ENCODE results near the gene PPP4R3B. TPM values are rescaled to one million over a fixed set of nuclear protein-coding genes. Genes with fewer than 3 reads are reported as not detected.

The PPP4R3B gene
- total and polyA plus RNA-seq, 2 of the 13 experiments (the other 11 are each of a cell fraction or from before 2014, with no cell fraction given) = 24.2 to 53.0 TPM

DNA sequence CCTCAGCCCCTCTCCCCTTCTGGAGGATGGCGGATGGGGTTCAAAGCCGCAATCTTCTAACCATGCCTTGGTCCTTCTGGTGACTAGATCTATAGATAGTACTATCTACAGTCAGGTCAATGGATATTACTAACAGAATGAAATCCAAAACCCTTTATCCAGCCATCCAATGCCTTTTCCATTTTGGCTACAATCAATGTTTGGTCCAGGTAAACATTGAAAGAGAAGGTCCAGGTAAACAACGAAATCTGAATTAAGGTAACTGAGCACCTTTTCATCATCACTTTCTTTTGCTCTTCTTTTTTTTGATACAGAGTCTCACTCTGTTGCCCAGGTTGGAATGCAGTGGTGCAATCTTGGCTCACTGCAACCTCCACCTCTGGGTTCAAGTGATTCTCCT is 9.7 kb downstream of the PPP4R3B start:
- intact Hi-C loops (cut with micrococcal nuclease; ENCODE audit: unreplicated experiment) (no loop called here), in situ Hi-C loops (cut with HindIII; ENCODE audit: extremely low pct_ligation_motif_present, low pct_unique_long_range_greater_than_20kb) (no loop called here)
- FAIRE-seq (no peak), DNase-seq (ENCODE audit: low spot score) (no peak), ATAC-seq (no peak)
- H2AFZ ChIP-seq (ENCODE audit: low read length) = no peak overlapping the region
- H3K4me1 ChIP-seq (ENCODE audit: insufficient read depth, low read length) = peaks cover 35% of the 10 kb centered on the region
- no peak overlapping the region for H3K4me2 ChIP-seq (ENCODE audit: low read depth, low read length)
- peaks cover 2 to 32% of the 10 kb centered on the region in 2 experiments for H3K36me3 ChIP-seq (replicated peaks in 1 of 2; ENCODE audit: control insufficient read depth in 1 of 2, insufficient read depth in 2 of 2, low read length in 2 of 2)
- no peaks in the 10 kb centered on the region for H3K27me3 ChIP-seq (ENCODE audit: control insufficient read depth in 1 of 2, insufficient read depth in 2 of 2, low read length in 2 of 2)
- 96% methylated on average over 3 of the region's 3 CpGs for WGBS (ENCODE audit: low lambda C conversion rate)
- no peak overlapping the region for H3K4me3 ChIP-seq (replicated peaks in 1 of 3; ENCODE audit: insufficient read depth in 1 of 3, low read depth in 2 of 3, low read length in 3 of 3)
- BruUV-seq (replicated peaks) = no TSS peak
- H3K27ac ChIP-seq (ENCODE audit: extremely low read length, insufficient read depth, low read length) = no peak overlapping the region
- H3K9me3 ChIP-seq (ENCODE audit: low read length) = no peaks in the 10 kb centered on the region
- H3K79me2 ChIP-seq (ENCODE audit: insufficient read depth, low read length) = peaks cover 57% of the 10 kb centered on the region
- no peak for TF ChIP-seq HNRNPH1 (optimal IDR thresholded peaks at IDR 0.05; ENCODE audit: low read depth, low read length)
- no peak for TF ChIP-seq NAIF1 (CRISPR knock-in tag; IDR thresholded peaks at IDR 0.05; ENCODE audit: borderline replicate concordance)
- TF ChIP-seq KDM4B (CRISPR knock-in tag; IDR thresholded peaks at IDR 0.05) = no peak
- no peak for TF ChIP-seq ZNF296 (CRISPR knock-in tag; conservative IDR thresholded peaks at IDR 0.05)
- peak; percentile 33; the same call in 1 of the 2 replicates for TF ChIP-seq ZNF770 (CRISPR knock-in tag; IDR thresholded peaks at IDR 0.05)
- H3K9ac ChIP-seq (ENCODE audit: insufficient read depth, low read depth, low read length) = no peak overlapping the region
- POLR2A ChIA-PET = interaction anchor here (1.0 kb wide), 1 partner anchor 10 kb away, joined by 5 read pairs; no protein-coding TSS in a partner anchor
- H4K20me1 ChIP-seq (ENCODE audit: insufficient read depth, low read length) = no peaks in the 10 kb centered on the region
- CTCF ChIA-PET (ENCODE audit: low intra/inter-chr PET ratio, low total read pairs) = no interaction called here

GRCh38 chr2:55604027-55604565 is 13.3 kb downstream of the PPP4R3B start:
- H2AFZ ChIP-seq (ENCODE audit: low read length) = no peak overlapping the region
- H3K4me2 ChIP-seq (ENCODE audit: low read depth, low read length) = no peak overlapping the region
- peaks cover 14% of the 10 kb centered on the region for H3K4me1 ChIP-seq (ENCODE audit: insufficient read depth, low read length)
- WGBS (ENCODE audit: low lambda C conversion rate) = 95% methylated on average over 1 of the region's 1 CpG
- DNase-seq (ENCODE audit: low spot score) (no peak), ATAC-seq (no peak), FAIRE-seq (no peak)
- no peaks in the 10 kb centered on the region for H4K20me1 ChIP-seq (ENCODE audit: insufficient read depth, low read length)
- H3K9ac ChIP-seq (ENCODE audit: insufficient read depth, low read depth, low read length) = no peak overlapping the region
- peaks cover 51% of the 10 kb centered on the region for H3K79me2 ChIP-seq (ENCODE audit: insufficient read depth, low read length)
- peaks cover 7 to 46% of the 10 kb centered on the region in 2 experiments for H3K36me3 ChIP-seq (replicated peaks in 1 of 2; ENCODE audit: control insufficient read depth in 1 of 2, insufficient read depth in 2 of 2, low read length in 2 of 2)
- no TSS peak for BruUV-seq (replicated peaks)
- H3K27ac ChIP-seq (ENCODE audit: extremely low read length, insufficient read depth, low read length) = no peak overlapping the region
- no peaks in the 10 kb centered on the region for H3K9me3 ChIP-seq (ENCODE audit: low read length)
- no peak overlapping the region for H3K4me3 ChIP-seq (replicated peaks in 1 of 3; ENCODE audit: insufficient read depth in 1 of 3, low read depth in 2 of 3, low read length in 3 of 3)
- ChIA-PET CTCF (ENCODE audit: low intra/inter-chr PET ratio, low total read pairs) (no interaction called here), POLR2A (interaction anchor here (0.9 kb wide), 1 partner anchor 13 kb away, joined by 4 read pairs; no protein-coding TSS in a partner anchor)
- TF ChIP-seq GMEB2 (CRISPR knock-in tag; IDR thresholded peaks at IDR 0.05; ENCODE audit: low read depth) = no peak
- TF ChIP-seq GATAD1 (CRISPR knock-in tag; IDR thresholded peaks at IDR 0.05) = no peak
- intact Hi-C loops (cut with micrococcal nuclease; ENCODE audit: unreplicated experiment) = no loop called here
- in situ Hi-C loops (cut with HindIII; ENCODE audit: extremely low pct_ligation_motif_present, low pct_unique_long_range_greater_than_20kb) = no loop called here
- H3K27me3 ChIP-seq (ENCODE audit: control insufficient read depth in 1 of 2, insufficient read depth in 2 of 2, low read length in 2 of 2) = no peaks in the 10 kb centered on the region
